OCI-LY7 (cell line): ENCODE results near the gene NDUFS3. TPM values are rescaled to one million over a fixed set of nuclear protein-coding genes. Genes with fewer than 3 reads are reported as not detected.

ENCODE experiments used
- BruUV-seq: library from RNA; stranded (reverse); fragments of 400-500 nt; replicated peaks from 2 replicates; lab custom pipeline; 2021; lab: Mats Ljungman, UMichigan
- CTCF ChIA-PET: fragments of 300-600 bp; sonication (Branson Sonifier 250); formaldehyde crosslinking; loops from one replicate; lab custom pipeline; 2022; ENCODE audit warnings: antibody characterized with exemption; ENCODE audit not compliant: unreplicated experiment; lab: Charles Lee
- POLR2A ChIA-PET: fragments of 300-600 bp; sonication (Branson Sonifier 250); formaldehyde crosslinking; loops from one replicate; lab custom pipeline; 2022; ENCODE audit warnings: antibody characterized with exemption; lab: Charles Lee
- DNase-seq: peaks from one replicate; pipeline ENCODE4 v3.0.0-alpha.2; 2015; ENCODE audit warnings: low spot score
- H2AFZ ChIP-seq: fragments of 200-600 bp; sonication (generic), shearing (Covaris generic); 2 replicates; pipeline ENCODE4 v1.6.1; 2014; ENCODE audit warnings: mild to moderate bottlenecking, antibody characterized with exemption, low read length, moderate library complexity
- H3K27ac ChIP-seq: fragments of 200-600 bp; sonication (generic); 2 replicates; pipeline ENCODE4 v1.5.1; 2014; ENCODE audit warnings: mixed run types, low read depth, mild to moderate bottlenecking, moderate library complexity, low read length, inconsistent platforms; ENCODE audit not compliant: poor library complexity, severe bottlenecking
- H3K36me3 ChIP-seq: fragments of 200-600 bp; sonication (generic); 2 replicates; pipeline ENCODE4 v1.6.1; 2014; ENCODE audit warnings: mild to moderate bottlenecking, antibody characterized with exemption, low read length, moderate library complexity, mixed read lengths; ENCODE audit not compliant: insufficient read depth
- H3K4me1 ChIP-seq: fragments of 200-600 bp; sonication (generic); 2 replicates; pipeline ENCODE4 v1.5.1; 2014; ENCODE audit warnings: mild to moderate bottlenecking, low read length; ENCODE audit not compliant: insufficient read depth, poor library complexity, severe bottlenecking
- H3K4me2 ChIP-seq: fragments of 200-600 bp; sonication (generic); 2 replicates; pipeline ENCODE4 v1.6.1; 2014; ENCODE audit warnings: mild to moderate bottlenecking, low read length
- H3K4me3 ChIP-seq: fragments of 200-600 bp; sonication (generic); 2 replicates; pipeline ENCODE4 v1.5.1; 2014; ENCODE audit warnings: mild to moderate bottlenecking, low read depth, low read length; ENCODE audit not compliant: poor library complexity, severe bottlenecking
- H3K79me2 ChIP-seq: fragments of 200-600 bp; sonication (generic); 2 replicates; pipeline ENCODE4 v1.6.1; 2016; ENCODE audit warnings: low read depth, mild to moderate bottlenecking, low read length, moderate library complexity, mixed read lengths; ENCODE audit not compliant: insufficient read depth
- H3K9me2 ChIP-seq: fragments of 200-600 bp; sonication (generic); 2 replicates; pipeline ENCODE4 v1.6.1; 2016; ENCODE audit warnings: mild to moderate bottlenecking, low read length, mixed read lengths; ENCODE audit not compliant: insufficient read depth
- H3K9me3 ChIP-seq: fragments of 200-600 bp; sonication (generic); 2 replicates; pipeline ENCODE4 v1.6.1; 2014; ENCODE audit warnings: mild to moderate bottlenecking, mixed run types, low read length, mixed read lengths
- H4K20me1 ChIP-seq: fragments of 200-600 bp; sonication (generic); 2 replicates; pipeline ENCODE4 v1.6.1; 2014; ENCODE audit warnings: mild to moderate bottlenecking, antibody characterized with exemption, low read length, moderate library complexity, mixed read lengths; ENCODE audit not compliant: insufficient read depth
- CTCF ChIP-seq: fragments of 200-600 bp; sonication (generic); conservative IDR thresholded peaks from 2 replicates; pipeline ENCODE4 v1.5.1; 2014; ENCODE audit warnings: mild to moderate bottlenecking, antibody characterized with exemption, low read length, moderate library complexity, mixed read lengths
- EZH2phosphoT487 ChIP-seq: fragments of 200-600 bp; sonication (generic); IDR thresholded peaks from 2 replicates; pipeline ENCODE4 v1.6.1; 2018; ENCODE audit warnings: low read depth, borderline replicate concordance, mild to moderate bottlenecking, mixed run types, antibody characterized with exemption, low read length, moderate library complexity, mixed read lengths
- intact Hi-C: fragments of 100-400 bp; cut with micrococcal nuclease; formaldehyde crosslinking; loops from one replicate; pipeline ENCODE4 v1.10.0; 2022; ENCODE audit not compliant: unreplicated experiment
- total RNA-seq, 2 experiments: library from RNA; depleted of rRNA in 1 of 2; stranded (reverse); fragments of >200 nt in 1 of 2; shearing (Covaris generic) in 1 of 2; gene quantifications; 2 replicates each; pipeline ENCODE4 v1.2.3, GENCODE V29; 2014 to 2022

The NDUFS3 gene
- total RNA-seq, 2 experiments from 2014 or later, result 73.9 to 135 TPM

DNA sequence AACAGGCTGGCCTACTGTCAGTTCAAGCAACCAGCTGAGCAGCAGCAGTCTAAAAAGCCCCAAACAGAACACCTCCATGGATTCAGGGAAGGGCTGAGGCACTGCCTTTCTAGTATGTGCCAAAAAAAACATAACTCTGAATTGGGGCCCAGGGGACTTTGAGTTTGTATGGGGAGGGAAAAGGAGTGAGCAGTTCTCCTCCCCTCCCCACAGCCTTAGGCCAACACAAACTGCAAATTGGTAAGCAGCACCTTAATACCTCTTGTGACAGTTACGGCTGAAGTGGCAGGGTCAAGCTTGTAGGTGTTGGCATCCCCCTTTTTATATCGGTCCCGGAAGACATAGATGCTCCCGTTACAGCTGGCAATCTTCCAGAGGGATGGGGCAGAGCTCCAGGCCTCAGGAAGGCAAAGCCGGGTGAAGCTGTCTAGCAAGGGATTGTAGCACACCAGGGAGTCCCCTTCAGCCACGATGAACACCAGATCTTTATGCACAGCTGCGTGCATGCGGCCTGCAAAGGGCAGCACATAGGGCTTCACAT is 6.1 kb upstream of the NDUFS3 start:
- no peaks in the 10 kb centered on the region for H4K20me1 ChIP-seq
- H3K27ac ChIP-seq, result no peak overlapping the region
- no TSS peak for BruUV-seq
- H3K9me2 ChIP-seq, result no peaks in the 10 kb centered on the region
- CTCF ChIA-PET, result no interaction called here
- POLR2A ChIA-PET, result interaction anchor here (0.6 kb wide), 1 partner anchor 226 kb away, joined by 4 read pairs; no protein-coding TSS in a partner anchor
- H3K79me2 ChIP-seq, result peaks cover 10% of the 10 kb centered on the region
- H2AFZ ChIP-seq, result no peak overlapping the region
- TF ChIP-seq EZH2phosphoT487 (no peak), CTCF (no peak)
- H3K36me3 ChIP-seq, result peaks cover 86% of the 10 kb centered on the region
- H3K4me3 ChIP-seq, result no peak overlapping the region
- no peak for DNase-seq
- H3K4me2 ChIP-seq, result no peak overlapping the region
- intact Hi-C loops, result loop anchor here (10.0 kb wide), 1 partner anchor 142 kb away; the partner anchor contains the start of gene AGBL2
- no peaks in the 10 kb centered on the region for H3K9me3 ChIP-seq
- H3K4me1 ChIP-seq, result peaks cover 8% of the 10 kb centered on the region

GRCh38 chr11:47573321-47573720 is 5.6 kb upstream of the NDUFS3 start:
- TF ChIP-seq CTCF (no peak), EZH2phosphoT487 (no peak)
- POLR2A ChIA-PET, result interaction anchor here (0.6 to 1.1 kb wide), 4 partner anchors 55 to 226 kb away, joined by 3 to 4 read pairs (median 3); partner anchors contain the start of gene AGBL2
- H3K4me1 ChIP-seq, result peaks cover 12% of the 10 kb centered on the region
- H3K36me3 ChIP-seq, result peaks cover 86% of the 10 kb centered on the region
- no peak overlapping the region for H3K4me2 ChIP-seq
- H3K4me3 ChIP-seq, result no peak overlapping the region
- no peaks in the 10 kb centered on the region for H4K20me1 ChIP-seq
- H2AFZ ChIP-seq, result no peak overlapping the region
- no peak for DNase-seq
- H3K27ac ChIP-seq, result no peak overlapping the region
- intact Hi-C loops, result loop anchor here (10.0 kb wide), 1 partner anchor 141 kb away; the partner anchor contains the start of gene AGBL2
- no peaks in the 10 kb centered on the region for H3K9me2 ChIP-seq
- CTCF ChIA-PET, result no interaction called here
- H3K79me2 ChIP-seq, result peaks cover 16% of the 10 kb centered on the region
- BruUV-seq, result no TSS peak
- H3K9me3 ChIP-seq, result no peaks in the 10 kb centered on the region
